Activated naive CD8-positive, alpha-beta T cell treated with anti-CD3 and anti-CD28 coated beads, Interleukin-2, amount 50 U/mL, for 16 hours (primary cell): ENCODE measurements around the gene TLR9.

Source experiments
- DNase-seq: peaks from one replicate; pipeline ENCODE4 v3.0.0-alpha.2; 2020; ENCODE audit warnings: low read depth, low spot score

Gene TLR9

GRCh38 chr3:52217409-52217805 is 8.0 kb downstream of the TLR9 start:
- no peak for DNase-seq

- no peak for DNase-seq
These were observed 8.6 kb downstream of the TLR9 start for GRCh38 chr3:52216585-52217408.

GRCh38 chr3:52215351-52215750 is 10.1 kb downstream of the TLR9 start:
- no peak for DNase-seq

- no peak for DNase-seq
These were observed 11.5 kb downstream of the TLR9 start for GRCh38 chr3:52213901-52214300.

GRCh38 chr3:52213005-52213404 is 12.4 kb downstream of the TLR9 start:
- DNase-seq = no peak

GRCh38 chr3:52211268-52211891 is 14.1 kb downstream of the TLR9 start:
- DNase-seq = no peak

GRCh38 chr3:52210550-52211046 is 14.8 kb downstream of the TLR9 start:
- DNase-seq = no peak

GRCh38 chr3:52210037-52210436 is 15.4 kb downstream of the TLR9 start:
- DNase-seq = no peak

GRCh38 chr3:52208556-52208955 is 16.9 kb downstream of the TLR9 start:
- DNase-seq = no peak

GRCh38 chr3:52205727-52206372 is 19.6 kb downstream of the TLR9 start:
- DNase-seq = no peak

GRCh38 chr3:52204337-52205073 is 20.9 kb downstream of the TLR9 start:
- no peak for DNase-seq

GRCh38 chr3:52203701-52204100 is 21.7 kb downstream of the TLR9 start:
- DNase-seq = no peak

- DNase-seq = no peak
These were observed 22.9 kb downstream of the TLR9 start for GRCh38 chr3:52202384-52203077.

- DNase-seq = no peak
These were observed 24.3 kb downstream of the TLR9 start for GRCh38 chr3:52200981-52201679.

- no peak for DNase-seq
These were observed 26.5 kb downstream of the TLR9 start for GRCh38 chr3:52198643-52199608.

GRCh38 chr3:52197842-52198625 is 27.4 kb downstream of the TLR9 start, which contains the start of gene ALAS1:
TSS of gene ALAS1 (plus strand) at chr3:52198160. CDS start at chr3:52199242, 1,082 bp downstream.
- peak; percentile 80 for DNase-seq

- DNase-seq = no peak
These were observed 28.0 kb downstream of the TLR9 start for GRCh38 chr3:52197499-52197841.

- no peak for DNase-seq
These were observed 28.5 kb downstream of the TLR9 start for GRCh38 chr3:52196977-52197376.
